HL-60 (cell line): Measurements from ENCODE around the gene CUL1.

ENCODE experiments used
- DNase-seq, 2 experiments: peaks; one replicate each; pipeline ENCODE4 v3.0.0-alpha.2; 2010 to 2020; ENCODE audit warnings: low read depth in 1 of 2, low spot score in 1 of 2
- H3K27ac ChIP-seq: fragments of 250-450 bp; sonication (Bioruptor Pico); replicated peaks from 2 replicates; pipeline ENCODE4 v1.5.1; 2020; ENCODE audit warnings: mild to moderate bottlenecking, moderate library complexity
- H3K27me3 ChIP-seq: fragments of 250-450 bp; sonication (Bioruptor Pico); 2 replicates; pipeline ENCODE4 v1.5.1; 2021; ENCODE audit warnings: mild to moderate bottlenecking, moderate library complexity; ENCODE audit not compliant: insufficient read depth, poor library complexity, severe bottlenecking
- H3K4me3 ChIP-seq: replicated peaks from 2 replicates; pipeline ENCODE4 v1.5.1; 2011; ENCODE audit warnings: mild to moderate bottlenecking, control low read depth, low read length; ENCODE audit not compliant: insufficient read depth
- GABPA ChIP-seq: IDR thresholded peaks from 2 replicates; pipeline ENCODE4 v1.6.1; 2012; ENCODE audit warnings: low read depth
- POLR2AphosphoS5 ChIP-seq: IDR thresholded peaks from 2 replicates; pipeline ENCODE4 v1.6.1; 2012; ENCODE audit warnings: low read depth
- SPI1 ChIP-seq: IDR thresholded peaks from 2 replicates; pipeline ENCODE4 v1.6.1; 2012; ENCODE audit warnings: low read depth, mild to moderate bottlenecking, borderline replicate concordance
- TF ChIP-seq, protein P1 (sequence below): IDR thresholded peaks from one replicate; pipeline ENCODE4 v1.5.1; 2011; ENCODE audit warnings: low read length, control low read depth, inconsistent platforms; ENCODE audit not compliant: insufficient read depth
- TF ChIP-seq, protein P2 (sequence below): IDR thresholded peaks from 2 replicates; pipeline ENCODE4 v1.6.1; 2012; ENCODE audit warnings: low read depth; ENCODE audit not compliant: insufficient replicate concordance

CUL1 gene

DNA sequence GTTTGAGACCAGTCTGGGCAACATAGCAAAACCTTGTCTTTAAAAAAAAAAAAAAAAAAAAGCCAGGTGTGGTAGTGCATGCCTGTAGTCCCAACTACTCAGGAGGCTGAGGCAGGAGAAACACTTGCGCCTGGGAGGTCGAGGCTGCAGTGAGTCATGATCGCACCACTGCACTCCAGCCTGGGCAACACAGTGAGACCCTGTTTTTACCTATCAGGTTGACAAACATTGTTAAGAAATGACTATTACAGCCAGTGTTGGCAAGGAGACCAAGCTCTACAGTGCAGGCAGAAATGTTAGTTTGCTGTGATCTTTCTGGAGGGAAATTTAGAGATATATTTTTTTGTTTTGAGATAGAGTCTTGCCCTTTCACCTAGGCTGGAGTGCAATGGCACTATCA is 37.3 kb downstream of the CUL1 start:
- DNase-seq: no peak
- Histone ChIP-seq H3K27me3 (no peaks in the 10 kb centered on the region), H3K27ac (no peak overlapping the region), H3K4me3 (no peak overlapping the region)
- TF ChIP-seq, protein P1, sequence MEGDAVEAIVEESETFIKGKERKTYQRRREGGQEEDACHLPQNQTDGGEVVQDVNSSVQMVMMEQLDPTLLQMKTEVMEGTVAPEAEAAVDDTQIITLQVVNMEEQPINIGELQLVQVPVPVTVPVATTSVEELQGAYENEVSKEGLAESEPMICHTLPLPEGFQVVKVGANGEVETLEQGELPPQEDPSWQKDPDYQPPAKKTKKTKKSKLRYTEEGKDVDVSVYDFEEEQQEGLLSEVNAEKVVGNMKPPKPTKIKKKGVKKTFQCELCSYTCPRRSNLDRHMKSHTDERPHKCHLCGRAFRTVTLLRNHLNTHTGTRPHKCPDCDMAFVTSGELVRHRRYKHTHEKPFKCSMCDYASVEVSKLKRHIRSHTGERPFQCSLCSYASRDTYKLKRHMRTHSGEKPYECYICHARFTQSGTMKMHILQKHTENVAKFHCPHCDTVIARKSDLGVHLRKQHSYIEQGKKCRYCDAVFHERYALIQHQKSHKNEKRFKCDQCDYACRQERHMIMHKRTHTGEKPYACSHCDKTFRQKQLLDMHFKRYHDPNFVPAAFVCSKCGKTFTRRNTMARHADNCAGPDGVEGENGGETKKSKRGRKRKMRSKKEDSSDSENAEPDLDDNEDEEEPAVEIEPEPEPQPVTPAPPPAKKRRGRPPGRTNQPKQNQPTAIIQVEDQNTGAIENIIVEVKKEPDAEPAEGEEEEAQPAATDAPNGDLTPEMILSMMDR: no peak
- TF ChIP-seq SPI1: no peak
- TF ChIP-seq, protein P2, sequence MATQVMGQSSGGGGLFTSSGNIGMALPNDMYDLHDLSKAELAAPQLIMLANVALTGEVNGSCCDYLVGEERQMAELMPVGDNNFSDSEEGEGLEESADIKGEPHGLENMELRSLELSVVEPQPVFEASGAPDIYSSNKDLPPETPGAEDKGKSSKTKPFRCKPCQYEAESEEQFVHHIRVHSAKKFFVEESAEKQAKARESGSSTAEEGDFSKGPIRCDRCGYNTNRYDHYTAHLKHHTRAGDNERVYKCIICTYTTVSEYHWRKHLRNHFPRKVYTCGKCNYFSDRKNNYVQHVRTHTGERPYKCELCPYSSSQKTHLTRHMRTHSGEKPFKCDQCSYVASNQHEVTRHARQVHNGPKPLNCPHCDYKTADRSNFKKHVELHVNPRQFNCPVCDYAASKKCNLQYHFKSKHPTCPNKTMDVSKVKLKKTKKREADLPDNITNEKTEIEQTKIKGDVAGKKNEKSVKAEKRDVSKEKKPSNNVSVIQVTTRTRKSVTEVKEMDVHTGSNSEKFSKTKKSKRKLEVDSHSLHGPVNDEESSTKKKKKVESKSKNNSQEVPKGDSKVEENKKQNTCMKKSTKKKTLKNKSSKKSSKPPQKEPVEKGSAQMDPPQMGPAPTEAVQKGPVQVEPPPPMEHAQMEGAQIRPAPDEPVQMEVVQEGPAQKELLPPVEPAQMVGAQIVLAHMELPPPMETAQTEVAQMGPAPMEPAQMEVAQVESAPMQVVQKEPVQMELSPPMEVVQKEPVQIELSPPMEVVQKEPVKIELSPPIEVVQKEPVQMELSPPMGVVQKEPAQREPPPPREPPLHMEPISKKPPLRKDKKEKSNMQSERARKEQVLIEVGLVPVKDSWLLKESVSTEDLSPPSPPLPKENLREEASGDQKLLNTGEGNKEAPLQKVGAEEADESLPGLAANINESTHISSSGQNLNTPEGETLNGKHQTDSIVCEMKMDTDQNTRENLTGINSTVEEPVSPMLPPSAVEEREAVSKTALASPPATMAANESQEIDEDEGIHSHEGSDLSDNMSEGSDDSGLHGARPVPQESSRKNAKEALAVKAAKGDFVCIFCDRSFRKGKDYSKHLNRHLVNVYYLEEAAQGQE: no peak
- no peak for TF ChIP-seq GABPA
- no peak for TF ChIP-seq POLR2AphosphoS5

DNA sequence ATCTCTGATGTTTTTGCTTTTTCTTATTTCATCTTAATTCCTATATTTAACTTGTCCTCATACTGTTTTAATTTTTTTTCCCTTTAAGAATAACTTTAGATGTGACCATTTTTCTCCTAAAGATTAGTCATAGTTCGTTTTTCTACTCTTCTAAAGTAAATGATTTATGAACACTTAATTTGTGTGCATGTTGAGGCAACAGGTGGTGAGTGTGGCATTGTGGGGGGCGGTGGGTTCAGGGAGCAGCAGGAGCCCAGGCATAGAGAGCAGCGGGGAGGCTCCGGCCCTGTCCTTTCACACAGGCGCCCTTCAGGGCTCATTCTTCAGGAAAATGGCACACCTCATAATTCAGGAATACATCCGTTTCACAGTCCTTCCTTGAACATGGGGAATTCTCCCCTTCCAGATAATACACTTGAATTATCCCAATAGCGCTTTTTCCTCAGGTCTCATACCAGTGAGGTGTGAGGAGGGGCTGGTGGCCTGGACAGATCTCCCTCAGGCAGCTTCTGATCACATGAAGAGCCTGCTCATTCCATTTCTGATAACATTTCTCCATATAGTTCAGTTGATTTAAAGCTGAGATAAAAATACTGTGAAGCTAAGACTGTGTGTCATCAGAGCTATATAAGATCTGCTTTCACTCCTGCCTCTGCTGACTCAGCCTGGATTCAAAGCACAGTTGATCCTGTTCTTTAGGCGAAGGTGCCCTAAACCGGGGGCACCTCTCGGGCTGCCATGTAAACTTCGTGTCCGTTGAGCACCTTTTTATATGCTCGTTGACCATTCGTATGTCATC is 40.2 kb downstream of the CUL1 start:
- no peak for DNase-seq
- Histone ChIP-seq H3K27me3 (no peaks in the 10 kb centered on the region), H3K27ac (no peak overlapping the region), H3K4me3 (no peak overlapping the region)
- no peak for TF ChIP-seq POLR2AphosphoS5
- TF ChIP-seq, protein P1: no peak
- TF ChIP-seq SPI1: no peak
- TF ChIP-seq, protein P2: no peak
- no peak for TF ChIP-seq GABPA

DNA sequence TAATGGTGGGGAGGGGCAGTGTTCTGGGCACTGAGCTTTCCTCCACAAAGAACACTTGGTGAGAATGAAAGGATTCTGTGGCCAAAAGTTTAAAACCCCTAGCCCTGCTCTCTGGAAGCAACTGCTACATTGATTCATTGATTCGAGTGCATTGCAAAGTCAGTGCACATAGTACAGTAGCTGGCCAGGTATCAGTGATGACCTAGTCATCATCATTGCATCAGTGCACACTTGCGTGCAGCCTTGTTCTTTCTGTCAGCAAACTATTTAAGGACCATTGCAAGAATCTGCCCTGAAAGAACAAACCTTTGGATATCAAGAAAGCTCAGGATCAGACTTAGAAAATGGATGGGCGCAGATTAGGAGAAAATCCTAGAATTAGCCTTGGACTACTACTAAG is 47.4 kb downstream of the CUL1 start:
- TF ChIP-seq SPI1 (no peak), GABPA (no peak), POLR2AphosphoS5 (no peak)
- TF ChIP-seq, protein P2: no peak
- TF ChIP-seq, protein P1: no peak
- Histone ChIP-seq H3K4me3 (no peak overlapping the region), H3K27ac (no peak overlapping the region), H3K27me3 (no peaks in the 10 kb centered on the region)
- DNase-seq: no peak
